ENCODE results near the gene CYP24A1.

The CYP24A1 gene

GRCh38 chr20:54201268-54201846, 27.6 kb upstream of the CYP24A1 start:
- no peak for DNase-seq

- no peak for DNase-seq
Observed at GRCh38 chr20:54200487-54201267, 26.9 kb upstream of the CYP24A1 start.

GRCh38 chr20:54199721-54200176, 26.0 kb upstream of the CYP24A1 start:
- peak; percentile 69 for DNase-seq

- DNase-seq, result no peak
Observed at GRCh38 chr20:54199283-54199682, 25.5 kb upstream of the CYP24A1 start.

- peak; percentile 34 for DNase-seq
Observed at GRCh38 chr20:54197621-54198604, 24.1 kb upstream of the CYP24A1 start.

- peak; percentile 40 for DNase-seq
Observed at GRCh38 chr20:54195483-54196472, 22.0 kb upstream of the CYP24A1 start.

GRCh38 chr20:54194724-54195438, 21.1 kb upstream of the CYP24A1 start:
- DNase-seq, result peak; percentile 33

GRCh38 chr20:54193817-54194216, 20.0 kb upstream of the CYP24A1 start:
- no peak for DNase-seq

- no peak for DNase-seq
Observed at GRCh38 chr20:54190217-54190616, 16.4 kb upstream of the CYP24A1 start.

- DNase-seq, result no peak
Observed at GRCh38 chr20:54189630-54190029, 15.8 kb upstream of the CYP24A1 start.

- no peak for DNase-seq
Observed at GRCh38 chr20:54188132-54188849, 14.5 kb upstream of the CYP24A1 start.

GRCh38 chr20:54184904-54185626, 11.3 kb upstream of the CYP24A1 start:
- DNase-seq, result no peak

- DNase-seq, result no peak
Observed at GRCh38 chr20:54184071-54184470, 10.3 kb upstream of the CYP24A1 start.

GRCh38 chr20:54180931-54181330, 7.1 kb upstream of the CYP24A1 start:
- DNase-seq, result no peak

GRCh38 chr20:54179946-54180345, 6.2 kb upstream of the CYP24A1 start:
- peak; percentile 59 for DNase-seq

GRCh38 chr20:54178256-54178655, 4.5 kb upstream of the CYP24A1 start:
- no peak for DNase-seq

GRCh38 chr20:54177378-54177777, 3.6 kb upstream of the CYP24A1 start:
- no peak for DNase-seq

- no peak for DNase-seq
Observed at GRCh38 chr20:54176610-54177009, 2.8 kb upstream of the CYP24A1 start.

GRCh38 chr20:54174457-54175175, 830 bp upstream of the CYP24A1 start:
- DNase-seq, result no peak

Data from RPMI8226 (cell line).